GM19035 (cell line): ENCODE results near the gene SYNRG.

Experiments used
- ATAC-seq: cut with Tn5 transposase; IDR thresholded peaks from one replicate; pipeline ENCODE4 v1.9.1; 2021; ENCODE audit not compliant: unreplicated experiment

Gene SYNRG

GRCh38 chr17:37505333-37505732 lies 103.9 kb downstream of the SYNRG start:
- no peak for ATAC-seq

DNA sequence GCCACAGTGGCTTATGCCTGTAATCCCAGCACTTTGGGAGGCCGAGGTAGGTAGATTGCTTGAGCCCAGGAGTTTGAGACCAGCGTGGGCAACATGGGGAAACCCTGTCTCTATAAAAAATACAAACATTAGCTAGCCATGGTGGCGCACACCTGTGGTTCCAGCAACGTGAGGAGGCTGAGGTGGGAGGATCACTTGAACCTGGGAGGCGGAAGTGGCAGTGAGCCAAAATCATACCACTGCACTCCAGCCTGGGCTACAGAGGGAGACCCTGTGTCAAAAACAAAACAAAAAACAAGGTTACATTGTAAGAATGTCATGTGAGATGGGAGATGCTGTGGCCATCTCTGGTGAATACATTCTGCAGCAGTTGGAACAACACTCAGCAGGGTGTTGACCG lies 106.1 kb downstream of the SYNRG start:
- ATAC-seq, result no peak

GRCh38 chr17:37502009-37502936 lies 106.9 kb downstream of the SYNRG start:
- ATAC-seq, result no peak

DNA sequence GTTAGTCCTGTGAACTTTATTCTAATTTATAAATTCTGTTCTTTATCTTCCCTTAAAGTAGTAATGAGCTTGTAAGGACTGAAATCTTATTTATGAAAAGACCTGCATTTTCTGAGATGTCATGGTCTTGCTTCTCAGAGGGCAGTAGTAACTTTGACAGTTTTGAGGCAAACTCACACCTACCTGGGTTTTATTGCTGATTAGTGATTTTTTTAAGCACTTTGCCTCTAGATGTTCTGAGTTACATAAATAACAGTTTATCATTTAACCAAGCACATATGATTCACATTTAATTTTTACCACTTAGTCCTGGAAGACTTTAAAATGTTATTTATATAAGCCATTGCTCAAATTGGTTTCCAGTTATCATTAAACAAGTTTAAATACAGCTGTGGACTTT lies 108.8 kb downstream of the SYNRG start:
- no peak for ATAC-seq

- ATAC-seq, result no peak
Measured at GRCh38 chr17:37494971-37495370, 114.2 kb downstream of the SYNRG start.

- ATAC-seq, result no peak
Measured at GRCh38 chr17:37494401-37494831, 114.8 kb downstream of the SYNRG start.

DNA sequence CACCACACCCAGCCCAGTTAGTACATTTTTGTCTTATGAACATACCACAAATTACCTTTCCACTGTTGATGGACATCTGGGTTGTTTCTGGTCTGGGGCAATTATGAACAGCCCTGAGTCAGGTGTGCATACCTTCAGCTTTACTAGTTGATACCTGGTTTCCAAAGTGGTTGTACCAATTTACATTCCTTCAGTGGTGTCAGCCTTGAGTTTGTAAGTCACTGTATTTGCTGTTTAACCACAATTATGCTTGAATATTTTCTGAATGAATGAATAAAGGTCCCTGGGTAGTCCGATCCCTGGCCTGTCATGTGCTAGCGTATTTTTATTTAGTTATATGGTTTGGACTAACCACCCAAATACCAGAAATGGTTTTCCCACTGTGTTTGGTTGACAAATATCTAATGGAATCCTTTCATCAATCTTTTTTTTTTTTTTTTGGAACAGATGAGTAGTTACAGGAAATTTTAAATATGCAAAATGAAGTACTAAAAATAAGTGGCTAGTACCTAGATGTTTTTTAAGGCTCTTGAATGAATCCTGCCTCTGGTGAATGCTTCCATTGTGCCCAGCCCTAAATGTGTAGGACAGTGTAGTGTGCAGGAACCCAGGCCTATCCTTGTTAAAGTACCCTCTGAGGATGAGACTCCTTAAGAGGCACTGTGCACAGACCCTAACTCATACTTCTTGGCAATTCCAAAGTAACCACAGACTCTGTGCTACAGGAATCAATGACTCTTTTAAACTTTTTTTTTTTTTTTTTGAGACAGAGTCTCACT lies 115.8 kb downstream of the SYNRG start:
- no peak for ATAC-seq

DNA sequence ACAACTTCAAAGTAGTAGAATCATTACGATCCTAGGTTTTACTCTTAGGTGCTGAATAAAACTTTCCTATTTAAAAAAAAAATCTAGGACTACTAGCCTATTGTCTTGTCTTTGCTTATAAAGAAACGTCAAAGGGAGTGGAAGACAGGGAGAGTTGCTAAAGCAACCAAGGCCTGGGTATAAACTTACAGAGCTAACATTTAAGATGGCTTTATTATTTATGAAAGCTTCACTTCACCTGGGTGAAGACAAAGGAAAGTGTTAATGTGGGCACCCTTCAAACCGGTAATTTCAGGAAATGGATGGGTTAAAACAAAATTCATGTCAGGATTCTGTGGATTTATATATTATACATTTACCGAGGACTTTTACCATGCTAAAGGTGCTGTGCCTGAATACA lies 117.1 kb downstream of the SYNRG start:
- no peak for ATAC-seq

- no peak for ATAC-seq
Measured at GRCh38 chr17:37490638-37491614, 118.3 kb downstream of the SYNRG start.

- ATAC-seq, result peak; percentile 48
Measured at GRCh38 chr17:37490022-37490587, 119.1 kb downstream of the SYNRG start.

DNA sequence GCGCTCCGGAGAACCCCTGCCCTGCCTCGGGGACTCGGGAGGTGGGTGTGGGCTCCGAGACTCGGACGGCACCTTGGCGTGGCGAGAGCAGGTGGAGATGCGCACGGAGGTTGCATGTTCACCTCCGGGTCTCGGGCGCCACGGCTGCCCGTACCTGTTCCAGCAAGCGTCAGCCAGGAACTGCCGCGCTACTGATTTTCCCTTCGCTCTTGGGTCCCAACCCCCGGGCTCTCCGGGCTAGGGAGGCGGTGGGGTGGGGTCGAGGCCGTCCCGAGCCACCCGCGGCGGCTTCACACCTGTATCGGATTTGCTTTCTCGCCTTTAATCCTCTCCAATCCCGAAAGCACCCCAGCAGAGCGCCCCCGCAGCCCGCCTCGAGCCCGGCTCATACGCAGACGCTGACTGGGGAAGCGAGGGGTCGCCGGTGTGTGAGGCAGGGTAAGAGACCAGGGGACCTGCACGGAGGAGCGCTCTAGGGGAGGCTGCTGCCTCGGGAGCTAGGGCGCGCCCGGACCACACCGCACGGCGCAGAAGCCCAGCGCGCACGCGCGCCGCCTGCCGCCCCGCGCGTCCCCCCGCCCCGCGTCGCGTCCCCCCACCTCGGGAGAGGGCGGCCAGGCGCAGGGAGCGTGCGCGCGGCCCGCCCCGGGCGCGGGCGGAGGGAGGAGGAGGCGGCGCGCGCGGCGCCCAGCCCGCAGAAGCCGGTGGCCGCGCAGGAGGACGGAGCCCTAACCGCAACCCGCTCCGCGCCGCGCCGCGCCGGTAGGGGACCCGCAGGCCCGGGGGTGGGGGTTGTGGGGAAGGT lies 119.8 kb downstream of the SYNRG start, which contains the start of gene DUSP14:
Gene DUSP14, plus strand, starts transcription at position 695 of the 805 bp plus-strand sequence. CDS start 22,382 bp downstream, outside the sequence.
- ATAC-seq, result peak; percentile 76

GRCh38 chr17:37488607-37489196 lies 120.5 kb downstream of the SYNRG start:
- peak; percentile 14 for ATAC-seq

DNA sequence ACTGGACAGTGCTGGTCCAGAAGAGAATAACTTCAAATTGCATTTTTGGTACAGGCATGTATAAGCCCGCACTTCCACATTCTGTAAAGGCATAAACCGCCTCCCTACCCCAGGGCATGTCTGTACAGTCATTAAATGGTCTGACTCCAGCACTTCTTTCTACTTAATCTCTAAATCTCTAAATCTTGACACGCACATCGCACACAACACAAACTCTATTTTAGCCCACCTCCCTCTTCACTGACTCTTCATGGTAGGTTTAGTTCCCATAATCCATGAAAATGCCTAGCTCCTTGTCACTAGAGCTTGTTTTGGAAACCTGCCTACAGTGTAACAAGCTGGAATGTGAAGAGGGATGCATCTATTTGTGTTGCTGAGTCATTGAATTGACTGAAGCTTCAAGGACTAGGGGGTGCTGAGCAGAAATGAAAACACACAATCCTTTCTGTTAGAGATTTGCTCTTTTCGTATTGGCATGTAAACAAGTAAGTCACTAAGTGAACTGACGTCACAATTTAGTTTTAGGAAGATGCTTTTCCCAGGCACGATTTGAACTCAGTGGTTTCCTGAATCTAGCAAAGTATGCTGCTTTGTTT lies 121.1 kb downstream of the SYNRG start:
- ATAC-seq, result no peak

GRCh38 chr17:37485938-37486570 lies 123.2 kb downstream of the SYNRG start:
- ATAC-seq, result no peak

GRCh38 chr17:37483311-37484039 lies 125.7 kb downstream of the SYNRG start:
- no peak for ATAC-seq

GRCh38 chr17:37481001-37481665 lies 128.1 kb downstream of the SYNRG start:
- ATAC-seq, result no peak

GRCh38 chr17:37480427-37480826 lies 128.8 kb downstream of the SYNRG start:
- ATAC-seq, result no peak
